K562 (cell line): Measurements from ENCODE around the gene C1orf56. TPM values are rescaled to one million over a fixed set of nuclear protein-coding genes. Genes with fewer than 3 reads are reported as not detected.

Experiments used
- BACH1 ChIP-seq: fragments of 200-800 bp; sonication (Bioruptor generic); IDR thresholded peaks from 2 replicates; pipeline ENCODE4 v1.6.1; 2016; ENCODE audit warnings: missing genetic modification characterization, missing compliant biosample characterization
- BCLAF1 ChIP-seq, 2 experiments: fragments of 450-650 bp in 1 of 2; IDR thresholded peaks; 2 replicates each; pipeline ENCODE4 v1.6.1; 2011 to 2017; ENCODE audit warnings: low read depth in 2 of 2, antibody characterized with exemption in 1 of 2, borderline replicate concordance in 1 of 2, low read length in 1 of 2, mild to moderate bottlenecking in 1 of 2, mixed read lengths in 1 of 2; ENCODE audit not compliant: control insufficient read depth in 1 of 2
- FIP1L1 ChIP-seq: fragments of 200-400 bp; formaldehyde crosslinking; IDR thresholded peaks from 2 replicates; pipeline ENCODE4 v1.6.1; 2018; ENCODE audit warnings: mild to moderate bottlenecking, low read depth, low read length; ENCODE audit not compliant: poor library complexity, severe bottlenecking
- MXD1 ChIP-seq: fragments of 250-450 bp; sonication (Bioruptor Pico); IDR thresholded peaks from 2 replicates; pipeline ENCODE4 v1.8.0; 2021; ENCODE audit warnings: borderline replicate concordance, mild to moderate bottlenecking, moderate library complexity; ENCODE audit not compliant: poor library complexity, severe bottlenecking
- NR2C1 ChIP-seq, 2 experiments: fragments of 450-650 bp; IDR thresholded peaks; 2 replicates each; pipeline ENCODE4 v1.6.1; 2017; ENCODE audit warnings: mild to moderate bottlenecking in 2 of 2, antibody characterized with exemption in 1 of 2, inconsistent platforms in 1 of 2, missing compliant biosample characterization in 1 of 2, missing genetic modification characterization in 1 of 2
- PCBP1 ChIP-seq: fragments of 200-400 bp; formaldehyde crosslinking; IDR thresholded peaks from 2 replicates; pipeline ENCODE4 v1.6.1; 2018; ENCODE audit warnings: mild to moderate bottlenecking, low read depth, low read length; ENCODE audit not compliant: poor library complexity, severe bottlenecking
- STAT6 ChIP-seq: sonication (generic); formaldehyde crosslinking; IDR thresholded peaks from 2 replicates; pipeline ENCODE4 v1.8.1; 2023; ENCODE audit warnings: mild to moderate bottlenecking, missing genetic modification reagents
- TRIM28 ChIP-seq: fragments of 450-650 bp; IDR thresholded peaks from 2 replicates; pipeline ENCODE4 v1.6.1; 2017
- ZNF280A ChIP-seq: fragments of 450-650 bp; IDR thresholded peaks from 2 replicates; pipeline ENCODE4 v1.6.1; 2018; ENCODE audit warnings: mild to moderate bottlenecking, low read depth; ENCODE audit not compliant: partially characterized antibody
- ZNF79 ChIP-seq: fragments of 250-450 bp; sonication (Bioruptor Pico); IDR thresholded peaks from 2 replicates; pipeline ENCODE4 v1.4.0; 2020; ENCODE audit warnings: low read depth, mild to moderate bottlenecking, moderate library complexity
- polyA plus RNA-seq, 8 experiments: library from polyadenylated mRNA; depleted of rRNA in 4 of 8; stranded (reverse) in 5 of 8; unstranded in 3 of 8; fragments of >200 nt; fragmentation: Nextera tagmentation in 2 of 8; fragmentation: Illumina TruSeq in 1 of 8; extraction: Ambion mirVana in 2 of 8; extraction: Trizol in 1 of 8; gene quantifications; 2 replicates each; pipeline versions ENCODE4 v1.2.1 to v1.2.3, GENCODE V29; 2011 to 2014; ENCODE audit warnings: inconsistent platforms in 1 of 8, missing spikeins in 1 of 8
- total RNA-seq, 7 experiments: library from RNA; depleted of rRNA in 6 of 7; stranded (reverse); fragments of >200 nt in 6 of 7; fragmentation: Illumina TruSeq in 2 of 7; extraction: Trizol in 2 of 7; gene quantifications; 2 replicates each; pipeline versions ENCODE4 v1.2.1 to v1.2.3, GENCODE V29; 2011 to 2021; ENCODE audit warnings: low replicate concordance in 1 of 7
- TF ChIP-seq, protein P1 (sequence below): fragments of 250-450 bp; sonication (Bioruptor Pico); IDR thresholded peaks from 2 replicates; pipeline ENCODE4 v1.4.0; 2020; ENCODE audit warnings: mild to moderate bottlenecking, moderate library complexity

C1orf56 gene
- total and polyA plus RNA-seq, 9 of the 15 experiments (the other 6 are each of a cell fraction or from before 2014, with no cell fraction given), result 0.18 to 15.7 (median 1.1) TPM

DNA sequence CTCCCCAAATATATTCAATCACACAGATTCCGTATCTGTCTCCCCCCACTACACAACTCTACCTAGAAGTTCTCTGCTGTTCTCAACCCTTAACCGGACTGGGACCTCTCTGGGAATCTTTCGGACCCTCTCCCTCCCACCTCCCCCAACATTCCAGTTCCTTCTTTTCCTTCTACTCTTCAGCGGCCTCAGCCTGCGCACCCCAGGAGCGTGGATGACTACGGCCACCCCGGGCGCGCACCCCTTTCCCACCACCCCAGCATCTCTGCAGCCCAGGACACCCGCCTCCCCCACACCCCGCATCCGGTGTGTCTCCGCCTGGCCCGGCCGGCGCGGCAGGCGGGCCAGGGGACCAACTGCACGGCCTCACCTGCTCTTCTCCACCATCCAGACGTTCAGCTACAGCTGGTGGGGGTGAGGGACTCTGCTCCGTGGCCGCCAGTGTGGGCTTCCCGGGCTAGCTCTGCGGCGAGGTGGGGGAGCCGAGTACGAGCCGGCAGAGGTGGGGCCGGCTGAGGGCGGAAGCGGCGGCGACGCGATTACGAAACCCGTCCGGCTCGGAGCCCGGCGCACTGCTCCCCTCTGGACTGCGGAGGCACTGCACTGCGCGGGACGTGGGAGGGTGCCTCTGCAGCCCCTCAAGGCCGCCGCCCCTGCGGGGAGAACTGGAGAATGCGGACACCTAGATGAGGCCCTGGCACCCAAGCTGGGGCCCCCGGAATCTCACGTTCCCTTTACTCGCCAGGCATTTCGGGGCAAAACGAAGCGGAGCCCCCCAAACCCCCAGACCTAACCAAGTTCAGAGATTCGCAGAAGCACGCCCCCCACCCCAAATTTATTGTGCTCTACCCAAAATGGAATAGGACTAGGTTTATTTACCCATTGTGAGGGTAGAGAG lies 11.8 kb downstream of the C1orf56 start, which contains the start of gene CDC42SE1 (continued):
- no peak for TF ChIP-seq MXD1 (CRISPR knock-in tag)
- TF ChIP-seq STAT6 (CRISPR knock-in tag), result 0 out of 2 replicates have a peak, but pooled peaks have one; percentile 50
- TF ChIP-seq BCLAF1 (IDR thresholded peaks at IDR 0.05; ENCODE audit: borderline replicate concordance in 1 of 2, control insufficient read depth in 1 of 2, low read depth in 2 of 2, low read length in 1 of 2), result 0 out of 4 replicates have a peak, but pooled peaks of 1 of the 2 experiments have one; percentile 71
- TF ChIP-seq FIP1L1, result no peak
- peak; percentile 92 for TF ChIP-seq PCBP1
- no peak for TF ChIP-seq TRIM28
- no peak for TF ChIP-seq NR2C1 (IDR thresholded peaks at IDR 0.05)
- no peak for TF ChIP-seq NR2C1 (tag; IDR thresholded peaks at IDR 0.05)
- no peak for TF ChIP-seq BACH1 (tag)
- TF ChIP-seq, protein P1, sequence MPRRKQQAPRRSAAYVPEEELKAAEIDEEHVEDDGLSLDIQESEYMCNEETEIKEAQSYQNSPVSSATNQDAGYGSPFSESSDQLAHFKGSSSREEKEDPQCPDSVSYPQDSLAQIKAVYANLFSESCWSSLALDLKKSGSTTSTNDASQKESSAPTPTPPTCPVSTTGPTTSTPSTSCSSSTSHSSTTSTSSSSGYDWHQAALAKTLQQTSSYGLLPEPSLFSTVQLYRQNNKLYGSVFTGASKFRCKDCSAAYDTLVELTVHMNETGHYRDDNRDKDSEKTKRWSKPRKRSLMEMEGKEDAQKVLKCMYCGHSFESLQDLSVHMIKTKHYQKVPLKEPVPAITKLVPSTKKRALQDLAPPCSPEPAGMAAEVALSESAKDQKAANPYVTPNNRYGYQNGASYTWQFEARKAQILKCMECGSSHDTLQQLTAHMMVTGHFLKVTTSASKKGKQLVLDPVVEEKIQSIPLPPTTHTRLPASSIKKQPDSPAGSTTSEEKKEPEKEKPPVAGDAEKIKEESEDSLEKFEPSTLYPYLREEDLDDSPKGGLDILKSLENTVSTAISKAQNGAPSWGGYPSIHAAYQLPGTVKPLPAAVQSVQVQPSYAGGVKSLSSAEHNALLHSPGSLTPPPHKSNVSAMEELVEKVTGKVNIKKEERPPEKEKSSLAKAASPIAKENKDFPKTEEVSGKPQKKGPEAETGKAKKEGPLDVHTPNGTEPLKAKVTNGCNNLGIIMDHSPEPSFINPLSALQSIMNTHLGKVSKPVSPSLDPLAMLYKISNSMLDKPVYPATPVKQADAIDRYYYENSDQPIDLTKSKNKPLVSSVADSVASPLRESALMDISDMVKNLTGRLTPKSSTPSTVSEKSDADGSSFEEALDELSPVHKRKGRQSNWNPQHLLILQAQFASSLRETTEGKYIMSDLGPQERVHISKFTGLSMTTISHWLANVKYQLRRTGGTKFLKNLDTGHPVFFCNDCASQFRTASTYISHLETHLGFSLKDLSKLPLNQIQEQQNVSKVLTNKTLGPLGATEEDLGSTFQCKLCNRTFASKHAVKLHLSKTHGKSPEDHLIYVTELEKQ (CRISPR knock-in tag), result no peak
- TF ChIP-seq ZNF79 (CRISPR knock-in tag), result no peak
- no peak for TF ChIP-seq ZNF280A
